IPS DF 6.9 (cell line): Measurements from ENCODE around the gene ZNF214.

Experiments
- DNase-seq: peaks from one replicate; pipeline ENCODE4 v3.0.0-alpha.2; 2013; ENCODE audit warnings: low read depth, low spot score
- H3K27ac ChIP-seq: one replicate; pipeline ENCODE4 v1.5.1; 2013; ENCODE audit warnings: low read length, control low read depth
- H3K27me3 ChIP-seq: 2 replicates; pipeline ENCODE4 v1.6.1; 2013; ENCODE audit warnings: mild to moderate bottlenecking, low read length; ENCODE audit not compliant: control insufficient read depth, insufficient read depth
- H3K36me3 ChIP-seq: 2 replicates; pipeline ENCODE4 v1.6.1; 2013; ENCODE audit warnings: low read length; ENCODE audit not compliant: control insufficient read depth, insufficient read depth
- H3K4me1 ChIP-seq: 2 replicates; pipeline ENCODE4 v1.6.1; 2013; ENCODE audit warnings: low read length; ENCODE audit not compliant: control insufficient read depth, insufficient read depth
- H3K4me3 ChIP-seq: 2 replicates; pipeline ENCODE4 v1.5.1; 2013; ENCODE audit warnings: mild to moderate bottlenecking, low read length
- H3K9me3 ChIP-seq: 2 replicates; pipeline ENCODE4 v1.6.1; 2013; ENCODE audit warnings: low read length, inconsistent platforms; ENCODE audit not compliant: control insufficient read depth, insufficient read depth
- WGBS: extraction: QIAGEN DNeasy Blood & Tissue Kit; methylation state at CpG from one replicate; pipeline ENCODE4 v1.1.7; 2013; ENCODE audit warnings: mixed read lengths, missing lambda C conversion rate; ENCODE audit not compliant: insufficient read length, insufficient coverage; 5-methylcytosine and 5-hydroxymethylcytosine counted together

The ZNF214 gene

DNA sequence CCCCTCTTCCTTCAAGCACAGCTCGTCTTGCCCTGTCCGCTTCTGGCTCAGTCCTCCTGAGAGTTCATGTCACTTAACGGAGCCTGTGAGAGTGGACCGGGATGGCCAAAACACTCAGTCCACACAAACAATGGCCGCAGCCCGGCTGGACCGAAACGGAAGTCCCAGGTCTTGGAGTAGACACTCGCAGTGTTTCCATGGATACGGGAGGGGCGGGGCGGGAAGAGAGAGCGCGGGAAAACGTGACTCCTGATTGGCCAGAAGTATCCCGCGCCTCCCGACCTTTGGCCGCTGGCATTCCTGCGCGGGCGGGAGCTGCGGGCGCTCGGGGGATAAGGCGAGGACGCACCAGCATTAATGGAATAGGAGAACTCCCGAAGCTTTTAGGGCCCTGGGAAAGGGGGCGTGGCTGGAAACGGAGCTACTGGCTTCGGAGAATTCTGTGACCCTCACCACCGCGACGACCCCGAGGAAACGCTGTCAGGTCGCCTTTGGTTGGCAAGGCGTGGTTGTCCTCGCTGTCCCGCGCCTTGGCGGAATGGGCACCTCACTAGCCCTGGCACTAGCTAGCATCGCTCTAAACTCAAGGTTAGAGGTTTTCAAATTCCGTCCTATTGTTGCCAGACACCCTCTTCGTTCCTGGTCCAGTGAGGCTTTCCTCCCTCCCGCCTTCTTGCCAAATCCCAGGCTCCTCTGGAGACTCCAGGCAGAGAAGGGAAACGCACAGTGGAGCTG lies at the start of gene ZNF214, which contains the start of gene NLRP14:
TSS of gene ZNF214 (minus strand) at position 164 of the 735 bp plus-strand sequence. CDS start 17,511 bp downstream, outside the sequence.
TSS of gene NLRP14 (plus strand) at position 297 of the 735 bp plus-strand sequence. CDS start 18,108 bp downstream, outside the sequence.
- Histone ChIP-seq H3K4me3 (peak within 1 kb of the TSS; percentile 67), H3K27ac (no peak within 1 kb of the TSS), H3K36me3 (no peaks in the 10 kb centered on the region), H3K9me3 (no peaks in the 10 kb centered on the region), H3K4me1 (no peaks in the 10 kb centered on the region), H3K27me3 (no peaks in the 10 kb centered on the region)
- DNase-seq, result peak; percentile 70
- WGBS, result no CpG with 5 or more reads among the region's 47 CpGs

- no peak overlapping the region for H3K4me3 ChIP-seq
- H3K9me3 ChIP-seq, result no peaks in the 10 kb centered on the region
- WGBS, result no CpG with 5 or more reads among the region's 2 CpGs
- peaks cover 2% of the 10 kb centered on the region; the same call in 1 of the 2 replicates for H3K4me1 ChIP-seq
- no peak for DNase-seq
- no peak overlapping the region for H3K27ac ChIP-seq
- H3K27me3 ChIP-seq, result no peaks in the 10 kb centered on the region
- H3K36me3 ChIP-seq, result no peaks in the 10 kb centered on the region
Measured at GRCh38 chr11:7062534-7062933, 42.4 kb upstream of the ZNF214 start.

GRCh38 chr11:7060868-7061267 lies 40.7 kb upstream of the ZNF214 start:
- Histone ChIP-seq H3K9me3 (no peaks in the 10 kb centered on the region), H3K27ac (no peak overlapping the region), H3K4me3 (no peak overlapping the region), H3K36me3 (no peaks in the 10 kb centered on the region), H3K4me1 (peaks cover 2% of the 10 kb centered on the region; the same call in 1 of the 2 replicates), H3K27me3 (no peaks in the 10 kb centered on the region)
- no peak for DNase-seq
- no CpG with 5 or more reads among the region's 1 CpG for WGBS

DNA sequence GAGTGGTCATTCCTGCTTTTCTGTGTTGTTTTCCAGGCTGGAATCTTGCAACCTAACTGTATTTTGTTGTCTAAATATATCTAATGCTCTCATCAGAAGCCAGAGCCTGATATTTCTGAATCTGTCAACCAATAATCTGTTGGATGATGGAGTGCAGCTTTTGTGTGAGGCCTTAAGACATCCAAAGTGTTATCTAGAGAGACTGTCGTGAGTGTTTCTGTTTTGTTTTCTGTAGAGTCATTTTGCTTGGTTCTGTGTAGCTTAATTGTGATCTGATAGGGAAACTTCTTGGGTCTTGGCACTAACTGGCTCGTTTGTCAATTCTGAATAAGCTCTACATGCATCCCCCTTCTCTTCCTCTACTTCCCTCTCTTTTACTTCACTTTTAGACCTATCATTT lies 37.5 kb upstream of the ZNF214 start:
- Histone ChIP-seq H3K27ac (no peak overlapping the region), H3K9me3 (no peaks in the 10 kb centered on the region), H3K4me1 (peaks cover 2% of the 10 kb centered on the region; the same call in 1 of the 2 replicates), H3K4me3 (no peak overlapping the region), H3K36me3 (no peaks in the 10 kb centered on the region), H3K27me3 (no peaks in the 10 kb centered on the region)
- DNase-seq, result no peak
- no CpG with 5 or more reads among the region's 2 CpGs for WGBS

- peaks cover 2% of the 10 kb centered on the region; the same call in 1 of the 2 replicates for H3K4me1 ChIP-seq
- no peaks in the 10 kb centered on the region for H3K27me3 ChIP-seq
- H3K9me3 ChIP-seq, result no peaks in the 10 kb centered on the region
- no peaks in the 10 kb centered on the region for H3K36me3 ChIP-seq
- no CpG with 5 or more reads among the region's 6 CpGs for WGBS
- H3K4me3 ChIP-seq, result no peak overlapping the region
- DNase-seq, result no peak
- no peak overlapping the region for H3K27ac ChIP-seq
Measured at GRCh38 chr11:7056828-7057513, 36.8 kb upstream of the ZNF214 start.

DNA sequence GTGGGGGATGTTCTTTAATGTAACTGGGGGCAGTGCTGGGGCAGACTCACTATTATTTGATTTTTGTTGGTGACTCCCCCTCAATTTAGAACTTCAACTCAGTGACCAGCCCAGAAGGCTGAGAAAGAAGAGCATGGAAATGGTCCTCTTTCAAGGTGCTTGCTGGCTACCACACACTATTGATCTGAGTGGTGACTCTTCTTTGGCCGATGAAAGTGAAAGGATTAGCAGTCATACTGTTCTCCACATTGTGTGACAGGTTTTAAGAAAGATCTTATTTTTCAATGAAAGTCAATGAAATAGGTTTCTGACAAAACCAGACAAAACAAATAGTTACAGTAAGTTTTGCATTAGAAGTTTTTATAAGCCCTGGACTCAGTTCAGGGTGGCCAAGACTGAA lies 30.0 kb upstream of the ZNF214 start:
- Histone ChIP-seq H3K4me3 (no peak overlapping the region), H3K36me3 (no peaks in the 10 kb centered on the region), H3K9me3 (no peaks in the 10 kb centered on the region), H3K27ac (no peak overlapping the region), H3K27me3 (no peaks in the 10 kb centered on the region), H3K4me1 (no peaks in the 10 kb centered on the region)
- no CpG with 5 or more reads among the region's 1 CpG for WGBS
- no peak for DNase-seq

DNA sequence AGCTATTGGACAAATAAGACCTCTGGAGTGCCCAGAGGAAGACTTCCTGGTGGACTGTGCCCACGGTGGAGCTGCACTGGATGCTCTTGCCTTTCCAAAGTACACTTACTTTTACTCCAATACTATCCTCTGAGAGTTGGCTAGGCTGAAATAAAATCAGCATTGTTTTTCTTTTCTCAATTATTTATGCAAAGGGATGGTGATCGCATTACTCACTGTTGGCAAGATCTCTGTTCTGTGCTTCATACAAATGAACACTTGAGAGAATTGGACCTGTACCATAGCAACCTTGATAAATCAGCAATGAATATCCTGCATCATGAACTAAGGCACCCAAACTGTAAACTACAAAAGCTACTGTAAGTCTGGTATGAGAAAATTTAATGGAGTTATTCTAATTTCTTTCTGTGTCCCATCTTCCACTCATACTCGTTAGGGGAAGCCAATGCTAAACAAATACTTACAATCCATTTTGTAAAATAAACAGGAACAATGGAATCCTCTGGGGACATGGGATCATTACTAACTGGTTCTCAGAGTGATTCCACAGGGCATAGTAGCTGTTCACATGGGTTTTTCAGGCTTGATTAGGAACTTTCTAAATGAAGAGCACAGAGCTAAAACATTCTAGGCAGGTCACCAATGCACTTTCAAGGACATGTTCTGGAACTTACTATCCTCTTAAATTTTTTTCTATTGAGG lies 26.5 kb upstream of the ZNF214 start:
- Histone ChIP-seq H3K4me1 (no peaks in the 10 kb centered on the region), H3K27me3 (no peaks in the 10 kb centered on the region), H3K36me3 (no peaks in the 10 kb centered on the region), H3K9me3 (no peaks in the 10 kb centered on the region), H3K27ac (no peak overlapping the region), H3K4me3 (no peak overlapping the region)
- no CpG with 5 or more reads among the region's 3 CpGs for WGBS
- DNase-seq, result no peak

- no peak overlapping the region for H3K4me3 ChIP-seq
- DNase-seq, result no peak
- H3K27ac ChIP-seq, result no peak overlapping the region
- no peaks in the 10 kb centered on the region for H3K36me3 ChIP-seq
- no CpG with 5 or more reads among the region's 6 CpGs for WGBS
- no peaks in the 10 kb centered on the region for H3K4me1 ChIP-seq
- H3K9me3 ChIP-seq, result no peaks in the 10 kb centered on the region
- no peaks in the 10 kb centered on the region for H3K27me3 ChIP-seq
Measured at GRCh38 chr11:7034019-7034418, 13.9 kb upstream of the ZNF214 start.

DNA sequence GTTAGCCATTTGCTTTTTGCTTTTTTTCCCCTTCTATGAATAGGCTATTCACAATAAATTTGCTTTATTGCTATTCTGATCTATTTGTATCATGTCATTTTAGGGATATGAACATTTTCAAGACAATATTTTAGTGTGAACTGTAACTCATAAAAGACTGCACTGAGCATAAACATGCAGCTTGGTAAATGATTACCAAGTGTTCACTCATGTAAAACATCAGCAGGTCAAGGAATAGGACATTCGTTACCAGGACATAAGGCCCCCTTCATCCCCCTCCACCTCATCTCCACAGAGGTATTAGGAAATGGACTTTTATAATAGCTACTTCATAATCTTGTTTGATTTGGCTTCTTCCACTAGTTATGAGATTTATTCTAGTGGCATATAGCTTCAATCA lies 12.5 kb upstream of the ZNF214 start:
- WGBS, result no CpG with 5 or more reads among the region's 1 CpG

DNA sequence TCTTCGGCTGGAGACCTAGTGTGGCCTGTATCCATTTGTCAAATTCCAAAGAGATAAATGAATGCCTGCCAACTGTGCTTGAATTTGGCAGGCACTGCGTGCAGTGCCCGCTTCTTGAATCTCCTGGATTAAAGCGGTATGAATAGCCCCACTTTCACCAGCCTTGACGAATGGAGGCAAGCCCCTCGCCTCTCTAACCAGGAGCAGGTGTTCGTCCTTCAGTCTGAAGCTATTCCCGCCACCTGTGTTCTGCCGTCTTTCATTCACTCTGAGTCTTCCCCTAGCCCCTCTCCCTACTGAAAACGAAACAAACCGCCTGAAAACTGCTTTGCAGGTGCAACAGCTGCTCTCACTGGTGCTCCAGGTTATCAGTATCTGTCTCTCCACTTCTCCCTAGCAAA lies 11.3 kb upstream of the ZNF214 start:
- Histone ChIP-seq H3K36me3 (no peaks in the 10 kb centered on the region), H3K27ac (no peak overlapping the region)
- WGBS, result no CpG with 5 or more reads among the region's 11 CpGs

More for the DNA sequence above, 12.5 kb upstream of the ZNF214 start:
- Histone ChIP-seq H3K27ac (no peak overlapping the region), H3K27me3 (no peaks in the 10 kb centered on the region), H3K9me3 (no peaks in the 10 kb centered on the region), H3K36me3 (no peaks in the 10 kb centered on the region), H3K4me3 (no peak overlapping the region), H3K4me1 (no peaks in the 10 kb centered on the region)
- DNase-seq, result no peak

More for the DNA sequence above, 11.3 kb upstream of the ZNF214 start:
- Histone ChIP-seq H3K4me1 (no peaks in the 10 kb centered on the region), H3K4me3 (no peak overlapping the region), H3K9me3 (no peaks in the 10 kb centered on the region), H3K27me3 (no peaks in the 10 kb centered on the region)
- DNase-seq, result no peak
